Amniotic epithelial cell (primary cell): ENCODE results near the gene GMFB.

Experiments used
- DNase-seq: peaks from one replicate; pipeline ENCODE4 v3.0.0-alpha.2; 2010; ENCODE audit warnings: low read depth

GMFB gene

GRCh38 chr14:54488646-54489317 is at the start of gene GMFB:
Gene GMFB, minus strand, starts transcription at chr14:54488980. Its CDS starts 53 bp downstream, at chr14:54488927.
- DNase-seq = peak; percentile 88

- no peak for DNase-seq
Measured at GRCh38 chr14:54538055-54538454, 49.3 kb upstream of the GMFB start.

GRCh38 chr14:54537651-54538050 is 48.9 kb upstream of the GMFB start:
- DNase-seq = no peak

GRCh38 chr14:54535646-54536045 is 46.9 kb upstream of the GMFB start:
- no peak for DNase-seq

GRCh38 chr14:54535126-54535525 is 46.3 kb upstream of the GMFB start:
- DNase-seq = no peak

GRCh38 chr14:54533100-54533499 is 44.3 kb upstream of the GMFB start:
- no peak for DNase-seq

- DNase-seq = no peak
Measured at GRCh38 chr14:54532111-54533012, 43.6 kb upstream of the GMFB start.

- peak; percentile 37 for DNase-seq
Measured at GRCh38 chr14:54529811-54530210, 41.0 kb upstream of the GMFB start.

- DNase-seq = no peak
Measured at GRCh38 chr14:54528973-54529372, 40.2 kb upstream of the GMFB start.

- no peak for DNase-seq
Measured at GRCh38 chr14:54524410-54524809, 35.6 kb upstream of the GMFB start.

- no peak for DNase-seq
Measured at GRCh38 chr14:54516709-54517108, 27.9 kb upstream of the GMFB start.

- no peak for DNase-seq
Measured at GRCh38 chr14:54515670-54516069, 26.9 kb upstream of the GMFB start.

GRCh38 chr14:54512393-54512792 is 23.6 kb upstream of the GMFB start:
- no peak for DNase-seq

- DNase-seq = peak; percentile 98
Measured at GRCh38 chr14:54509546-54510501, 21.0 kb upstream of the GMFB start, which contains the start of gene CGRRF1. Gene CGRRF1, plus strand, starts transcription at chr14:54509906. Its CDS starts 54 bp downstream, at chr14:54509960.

GRCh38 chr14:54503486-54503885 is 14.7 kb upstream of the GMFB start:
- peak; percentile 57 for DNase-seq

- DNase-seq = peak; percentile 60
Measured at GRCh38 chr14:54502602-54503001, 13.8 kb upstream of the GMFB start.

GRCh38 chr14:54501480-54501879 is 12.7 kb upstream of the GMFB start:
- no peak for DNase-seq

- no peak for DNase-seq
Measured at GRCh38 chr14:54500744-54501143, 12.0 kb upstream of the GMFB start.

- no peak for DNase-seq
Measured at GRCh38 chr14:54498579-54498978, 9.8 kb upstream of the GMFB start.

GRCh38 chr14:54498095-54498531 is 9.3 kb upstream of the GMFB start:
- DNase-seq = no peak

- no peak for DNase-seq
Measured at GRCh38 chr14:54497224-54497623, 8.4 kb upstream of the GMFB start.

GRCh38 chr14:54493293-54493692 is 4.5 kb upstream of the GMFB start:
- no peak for DNase-seq
